Measurements from ENCODE around the gene DECR2. TPM values are rescaled to one million over a fixed set of nuclear protein-coding genes. Genes with fewer than 3 reads are reported as not detected.
A peak's percentile ranks its signal among the peaks of the same experiment; 100 is the strongest.

The DECR2 gene
- total and polyA plus RNA-seq, 10 of the 15 experiments (the other 5 are each of a cell fraction or from before 2014, with no cell fraction given), result 0.53 to 20.3 (median 6.0) TPM

DNA sequence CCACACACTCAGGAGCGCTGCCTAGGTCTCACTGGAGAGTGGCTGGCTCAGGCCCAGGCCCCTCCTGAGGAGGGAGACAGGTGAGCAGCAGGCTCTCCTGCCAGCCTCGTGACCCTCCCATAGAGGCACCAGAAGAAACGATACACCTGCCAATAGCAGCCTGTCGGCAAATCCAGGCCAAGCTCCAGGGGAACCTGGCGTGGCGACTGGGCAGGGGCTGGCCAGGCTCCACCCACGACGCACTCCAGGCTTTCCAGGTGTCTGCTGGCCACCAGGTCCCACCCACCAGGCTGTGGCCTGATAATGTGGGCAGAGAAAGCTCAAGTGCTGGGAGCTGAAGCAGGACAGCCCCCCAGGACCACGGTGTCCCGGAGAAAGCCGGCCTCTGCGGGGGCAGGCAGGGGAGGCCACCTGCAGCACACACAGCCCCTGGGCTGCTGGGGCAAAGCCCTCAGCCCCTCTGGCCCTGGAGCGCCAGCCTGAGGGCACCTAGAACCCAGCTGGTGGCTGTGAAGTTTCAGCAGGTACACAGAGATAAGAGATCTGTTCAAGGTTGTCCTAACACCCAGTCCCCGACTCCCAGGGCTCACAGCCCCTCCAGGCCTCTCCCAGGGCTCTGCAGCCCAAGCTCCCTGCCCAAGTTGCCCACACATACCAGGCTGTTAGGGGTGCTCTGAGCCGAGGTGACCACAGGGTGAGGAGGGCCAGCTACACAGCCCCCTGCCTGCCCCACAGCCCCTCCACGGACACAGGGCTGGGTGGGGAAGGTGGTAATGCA, 22.3 kb upstream of the DECR2 start:
- Histone ChIP-seq H3K36me3 (ENCODE audit: control insufficient read depth in 2 of 2, insufficient read depth in 2 of 2, low read length in 1 of 2) (peaks cover 0 to 7% of the 10 kb centered on the region in 2 experiments; a peak in 2 of 4 replicates), H3K4me2 (ENCODE audit: control insufficient read depth, insufficient read depth) (0 out of 2 replicates have a peak overlapping the region, but pooled peaks have one; percentile 89), H2AFZ (ENCODE audit: control insufficient read depth, low read depth, low read length) (no peak overlapping the region), H3K4me1 (ENCODE audit: control insufficient read depth, insufficient read depth, low read length) (peaks cover 14% of the 10 kb centered on the region), H3K9ac (ENCODE audit: control insufficient read depth, insufficient read depth, low read length) (no peak overlapping the region), H4K20me1 (ENCODE audit: control insufficient read depth, insufficient read depth) (no peaks in the 10 kb centered on the region), H3K27me3 (replicated peaks in 1 of 2; ENCODE audit: control insufficient read depth in 2 of 2, insufficient read depth in 2 of 2, low read length in 1 of 2) (no peaks in the 10 kb centered on the region), H3K27ac (ENCODE audit: control insufficient read depth, insufficient read depth) (no peak overlapping the region), H3K9me3 (replicated peaks; ENCODE audit: control insufficient read depth, insufficient read depth, low read length) (no peaks in the 10 kb centered on the region), H3K79me2 (ENCODE audit: control insufficient read depth, insufficient read depth, low read length) (peaks cover 14% of the 10 kb centered on the region), H3K4me3 (no peak overlapping the region)
- RAD21 ChIA-PET (ENCODE audit: unreplicated experiment), result no interaction called here
- no TSS peak for BruUV-seq (replicated peaks)
- FAIRE-seq (no peak), DNase-seq (ENCODE audit: low read depth, low spot score) (no peak), ATAC-seq (no peak)
- CTCF ChIA-PET, result no interaction called here
- in situ Hi-C loops (cut with MboI), result no loop called here
- SMC1A ChIA-PET (ENCODE audit: uncharacterized antibody, unreplicated experiment), result interaction anchor here (1.3 kb wide), 1 partner anchor 8 kb away, joined by 6 read pairs; the partner anchor contains the start of gene MRPL28
- intact Hi-C loops (cut with micrococcal nuclease; ENCODE audit: unreplicated experiment), result no loop called here
- WGBS (ENCODE audit: insufficient coverage, insufficient replicate concordance, low lambda C conversion rate, missing lambda C conversion rate), result 98% methylated on average over 15 of the region's 16 CpGs
- POLR2A ChIA-PET, result interaction anchor here (0.5 to 3.8 kb wide), 2 partner anchors 8 to 55 kb away, joined by 3 to 22 read pairs; partner anchors contain the start of gene MRPL28
- TF ChIP-seq MYB (IDR thresholded peaks at IDR 0.05; ENCODE audit: borderline replicate concordance, low read depth, low read length) (no peak), STAT1 (conservative IDR thresholded peaks at IDR 0.05) (no peak), YY1 (IDR thresholded peaks at IDR 0.05; ENCODE audit: low read depth, low read length) (no peak), MXI1 (IDR thresholded peaks at IDR 0.05; ENCODE audit: low read depth, low read length) (no peak), POLR2AphosphoS5 (IDR thresholded peaks at IDR 0.05; ENCODE audit: low read length) (no peak), POU2F2 (IDR thresholded peaks at IDR 0.05; ENCODE audit: borderline replicate concordance, low read depth, low read length) (no peak), EGR1 (IDR thresholded peaks at IDR 0.05; ENCODE audit: borderline replicate concordance in 1 of 2, low read depth in 2 of 2, low read length in 2 of 2) (no peak), BHLHE40 (IDR thresholded peaks at IDR 0.05; ENCODE audit: borderline replicate concordance in 1 of 2, low read depth in 2 of 2, low read length in 1 of 2) (no peak), PML (IDR thresholded peaks at IDR 0.05; ENCODE audit: low read length) (no peak)
- TF ChIP-seq, protein P1, sequence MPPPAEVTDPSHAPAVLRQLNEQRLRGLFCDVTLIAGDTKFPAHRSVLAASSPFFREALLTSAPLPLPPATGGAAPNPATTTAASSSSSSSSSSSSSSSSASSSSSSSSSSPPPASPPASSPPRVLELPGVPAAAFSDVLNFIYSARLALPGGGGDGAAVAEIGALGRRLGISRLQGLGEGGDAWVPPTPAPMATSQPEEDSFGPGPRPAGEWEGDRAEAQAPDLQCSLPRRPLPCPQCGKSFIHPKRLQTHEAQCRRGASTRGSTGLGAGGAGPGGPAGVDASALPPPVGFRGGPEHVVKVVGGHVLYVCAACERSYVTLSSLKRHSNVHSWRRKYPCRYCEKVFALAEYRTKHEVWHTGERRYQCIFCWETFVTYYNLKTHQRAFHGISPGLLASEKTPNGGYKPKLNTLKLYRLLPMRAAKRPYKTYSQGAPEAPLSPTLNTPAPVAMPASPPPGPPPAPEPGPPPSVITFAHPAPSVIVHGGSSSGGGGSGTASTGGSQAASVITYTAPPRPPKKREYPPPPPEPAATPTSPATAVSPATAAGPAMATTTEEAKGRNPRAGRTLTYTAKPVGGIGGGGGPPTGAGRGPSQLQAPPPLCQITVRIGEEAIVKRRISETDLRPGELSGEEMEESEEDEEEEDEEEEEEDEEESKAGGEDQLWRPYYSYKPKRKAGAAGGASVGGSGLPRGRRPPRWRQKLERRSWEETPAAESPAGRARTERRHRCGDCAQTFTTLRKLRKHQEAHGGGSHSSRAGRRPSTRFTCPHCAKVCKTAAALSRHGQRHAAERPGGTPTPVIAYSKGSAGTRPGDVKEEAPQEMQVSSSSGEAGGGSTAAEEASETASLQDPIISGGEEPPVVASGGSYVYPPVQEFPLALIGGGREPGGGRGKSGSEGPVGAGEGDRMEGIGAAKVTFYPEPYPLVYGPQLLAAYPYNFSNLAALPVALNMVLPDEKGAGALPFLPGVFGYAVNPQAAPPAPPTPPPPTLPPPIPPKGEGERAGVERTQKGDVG (CRISPR knock-in tag; IDR thresholded peaks at IDR 0.05), result no peak
- TF ChIP-seq, protein P2, sequence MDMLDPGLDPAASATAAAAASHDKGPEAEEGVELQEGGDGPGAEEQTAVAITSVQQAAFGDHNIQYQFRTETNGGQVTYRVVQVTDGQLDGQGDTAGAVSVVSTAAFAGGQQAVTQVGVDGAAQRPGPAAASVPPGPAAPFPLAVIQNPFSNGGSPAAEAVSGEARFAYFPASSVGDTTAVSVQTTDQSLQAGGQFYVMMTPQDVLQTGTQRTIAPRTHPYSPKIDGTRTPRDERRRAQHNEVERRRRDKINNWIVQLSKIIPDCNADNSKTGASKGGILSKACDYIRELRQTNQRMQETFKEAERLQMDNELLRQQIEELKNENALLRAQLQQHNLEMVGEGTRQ (IDR thresholded peaks at IDR 0.05; ENCODE audit: borderline replicate concordance, low read depth, low read length), result no peak
- TF ChIP-seq, protein P3, sequence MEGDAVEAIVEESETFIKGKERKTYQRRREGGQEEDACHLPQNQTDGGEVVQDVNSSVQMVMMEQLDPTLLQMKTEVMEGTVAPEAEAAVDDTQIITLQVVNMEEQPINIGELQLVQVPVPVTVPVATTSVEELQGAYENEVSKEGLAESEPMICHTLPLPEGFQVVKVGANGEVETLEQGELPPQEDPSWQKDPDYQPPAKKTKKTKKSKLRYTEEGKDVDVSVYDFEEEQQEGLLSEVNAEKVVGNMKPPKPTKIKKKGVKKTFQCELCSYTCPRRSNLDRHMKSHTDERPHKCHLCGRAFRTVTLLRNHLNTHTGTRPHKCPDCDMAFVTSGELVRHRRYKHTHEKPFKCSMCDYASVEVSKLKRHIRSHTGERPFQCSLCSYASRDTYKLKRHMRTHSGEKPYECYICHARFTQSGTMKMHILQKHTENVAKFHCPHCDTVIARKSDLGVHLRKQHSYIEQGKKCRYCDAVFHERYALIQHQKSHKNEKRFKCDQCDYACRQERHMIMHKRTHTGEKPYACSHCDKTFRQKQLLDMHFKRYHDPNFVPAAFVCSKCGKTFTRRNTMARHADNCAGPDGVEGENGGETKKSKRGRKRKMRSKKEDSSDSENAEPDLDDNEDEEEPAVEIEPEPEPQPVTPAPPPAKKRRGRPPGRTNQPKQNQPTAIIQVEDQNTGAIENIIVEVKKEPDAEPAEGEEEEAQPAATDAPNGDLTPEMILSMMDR (IDR thresholded peaks at IDR 0.05 in 2 of 3, conservative IDR thresholded peaks at IDR 0.05 in 1 of 3; ENCODE audit: control insufficient read depth in 2 of 3, extremely low read depth in 1 of 3, insufficient read depth in 1 of 3, low read depth in 3 of 3, low read length in 3 of 3), result no peak
- TF ChIP-seq, protein P4, sequence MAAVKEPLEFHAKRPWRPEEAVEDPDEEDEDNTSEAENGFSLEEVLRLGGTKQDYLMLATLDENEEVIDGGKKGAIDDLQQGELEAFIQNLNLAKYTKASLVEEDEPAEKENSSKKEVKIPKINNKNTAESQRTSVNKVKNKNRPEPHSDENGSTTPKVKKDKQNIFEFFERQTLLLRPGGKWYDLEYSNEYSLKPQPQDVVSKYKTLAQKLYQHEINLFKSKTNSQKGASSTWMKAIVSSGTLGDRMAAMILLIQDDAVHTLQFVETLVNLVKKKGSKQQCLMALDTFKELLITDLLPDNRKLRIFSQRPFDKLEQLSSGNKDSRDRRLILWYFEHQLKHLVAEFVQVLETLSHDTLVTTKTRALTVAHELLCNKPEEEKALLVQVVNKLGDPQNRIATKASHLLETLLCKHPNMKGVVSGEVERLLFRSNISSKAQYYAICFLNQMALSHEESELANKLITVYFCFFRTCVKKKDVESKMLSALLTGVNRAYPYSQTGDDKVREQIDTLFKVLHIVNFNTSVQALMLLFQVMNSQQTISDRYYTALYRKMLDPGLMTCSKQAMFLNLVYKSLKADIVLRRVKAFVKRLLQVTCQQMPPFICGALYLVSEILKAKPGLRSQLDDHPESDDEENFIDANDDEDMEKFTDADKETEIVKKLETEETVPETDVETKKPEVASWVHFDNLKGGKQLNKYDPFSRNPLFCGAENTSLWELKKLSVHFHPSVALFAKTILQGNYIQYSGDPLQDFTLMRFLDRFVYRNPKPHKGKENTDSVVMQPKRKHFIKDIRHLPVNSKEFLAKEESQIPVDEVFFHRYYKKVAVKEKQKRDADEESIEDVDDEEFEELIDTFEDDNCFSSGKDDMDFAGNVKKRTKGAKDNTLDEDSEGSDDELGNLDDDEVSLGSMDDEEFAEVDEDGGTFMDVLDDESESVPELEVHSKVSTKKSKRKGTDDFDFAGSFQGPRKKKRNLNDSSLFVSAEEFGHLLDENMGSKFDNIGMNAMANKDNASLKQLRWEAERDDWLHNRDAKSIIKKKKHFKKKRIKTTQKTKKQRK (IDR thresholded peaks at IDR 0.05; ENCODE audit: low read depth, low read length), result no peak

Measured in GM12878 (cell line).